SK-N-MC (cell line): Measurements from ENCODE around the gene PLEKHM1.

Experiments used
- EZH2 ChIP-seq: fragments of 200-600 bp; sonication (generic); IDR thresholded peaks from one replicate; pipeline ENCODE4 v1.6.1; 2017; ENCODE audit warnings: antibody characterized with exemption
- FOXP2 ChIP-seq: optimal IDR thresholded peaks from 2 replicates; pipeline ENCODE3; 2011; ENCODE audit warnings: mild to moderate bottlenecking, moderate library complexity; ENCODE audit not compliant: insufficient read depth; ENCODE audit errors: extremely low read length, control extremely low read depth
- POLR2AphosphoS5 ChIP-seq: IDR thresholded peaks from 2 replicates; pipeline ENCODE4 v1.6.1; 2012; ENCODE audit warnings: mild to moderate bottlenecking, low read depth, low read length, borderline replicate concordance

DNA sequence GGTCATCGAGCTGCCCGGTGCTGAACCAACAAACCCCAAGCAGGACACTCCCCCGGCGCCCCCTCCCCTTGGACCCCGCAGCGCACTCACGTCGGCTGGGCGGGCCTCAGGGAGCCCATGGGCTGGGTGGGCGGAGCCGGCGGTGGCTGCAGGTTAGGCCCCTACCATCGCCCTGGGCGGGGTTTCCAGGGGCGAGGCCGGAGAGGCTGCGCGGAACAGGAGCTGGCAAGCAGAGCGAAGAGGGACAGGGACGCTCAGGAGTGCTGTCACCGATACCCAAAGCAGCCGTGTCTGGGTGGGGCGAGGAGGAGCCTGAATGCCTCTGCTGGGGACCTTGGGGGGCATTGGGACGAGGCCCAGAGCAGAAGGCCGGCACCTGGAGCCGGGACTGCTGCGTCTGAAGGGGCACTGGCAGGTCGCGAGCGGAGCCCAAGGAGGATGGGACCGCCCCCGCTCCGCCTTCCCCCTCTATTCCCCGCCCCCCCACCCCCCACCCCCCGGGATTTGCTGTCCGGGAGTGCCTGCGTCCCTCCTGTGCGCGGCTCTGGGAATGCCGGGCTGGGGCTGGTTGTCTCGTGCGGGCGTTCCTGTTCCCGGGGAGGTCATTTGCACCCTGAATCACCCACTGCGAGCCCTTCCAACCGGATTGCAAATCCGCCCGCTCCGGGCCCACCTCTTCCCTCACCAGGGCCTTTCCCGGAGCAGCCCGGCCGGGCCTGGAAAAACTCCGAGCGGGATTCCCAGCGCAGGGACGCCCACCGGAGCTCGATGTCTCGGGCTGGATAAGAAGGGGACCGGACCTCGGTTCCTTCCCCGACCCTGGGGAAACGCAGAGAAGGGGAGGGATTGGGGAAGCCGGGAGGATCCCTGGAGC, 58.8 kb downstream of the PLEKHM1 start:
- no peak for TF ChIP-seq EZH2
- no peak for TF ChIP-seq POLR2AphosphoS5
- no peak for TF ChIP-seq FOXP2
